HCT116 (cell line): Measurements from ENCODE around the gene MIEF2. TPM values are rescaled to one million over a fixed set of nuclear protein-coding genes. Genes with fewer than 3 reads are reported as not detected.

Source experiments
- ATAC-seq: fragments of 200-7000 bp; cut with Tn5 transposase; 2 replicates; pipeline ENCODE4 v1.9.1; 2020; ENCODE audit warnings: mild to moderate bottlenecking, moderate library complexity
- BruUV-seq: library from RNA; stranded (reverse); fragments of 400-500 nt; replicated peaks from 2 replicates; lab custom pipeline; 2021; lab: Mats Ljungman, UMichigan
- CTCF ChIA-PET: fragments of 300-600 bp; sonication (Branson Sonifier 250); formaldehyde crosslinking; loops from one replicate; lab custom pipeline; 2021; ENCODE audit warnings: antibody characterized with exemption; lab: Charles Lee
- POLR2A ChIA-PET: fragments of 300-600, 350-600 bp; sonication (Branson Sonifier 250); formaldehyde crosslinking; loops from one replicate; lab custom pipeline; 2021; ENCODE audit warnings: antibody characterized with exemption; lab: Charles Lee
- RAD21 ChIA-PET, 2 experiments: fragments of 300-600 bp; sonication (Branson Sonifier 250); formaldehyde crosslinking; loops; one replicate each; lab custom pipeline; 2023; ENCODE audit warnings: low total read pairs in 2 of 2; ENCODE audit not compliant: uncharacterized antibody in 2 of 2, unreplicated experiment in 2 of 2, low non-redundant PET in 1 of 2; lab: Charles Lee
- DNase-seq: peaks from one replicate; pipeline ENCODE4 v3.0.0-alpha.2; 2010; ENCODE audit warnings: low read depth, low spot score
- H2AFZ ChIP-seq: fragments of 200-600 bp; shearing (Covaris generic), sonication (generic); 2 replicates; pipeline ENCODE4 v1.6.1; 2017; ENCODE audit warnings: low read depth, mixed run types, mixed read lengths, antibody characterized with exemption, low read length; ENCODE audit not compliant: poor library complexity, severe bottlenecking
- H3K27ac ChIP-seq: 2 replicates; pipeline ENCODE4 v1.5.1; 2012; ENCODE audit warnings: low read depth, low read length
- H3K27me3 ChIP-seq: fragments of 200-600 bp; sonication (generic); 2 replicates; pipeline ENCODE4 v1.6.1; 2016; ENCODE audit warnings: mixed run types, low read length, mixed read lengths; ENCODE audit not compliant: insufficient read depth
- H3K36me3 ChIP-seq, 2 experiments: fragments of 200-500 bp in 1 of 2; fragments of 200-600 bp in 1 of 2; sonication (Bioruptor generic) in 1 of 2; sonication (generic) in 1 of 2; 2 replicates each; pipeline versions ENCODE4 v1.5.1 to v1.6.1; 2014 to 2016; ENCODE audit warnings: low read length in 2 of 2, inconsistent platforms in 1 of 2, mixed read lengths in 1 of 2, mixed run types in 1 of 2; ENCODE audit not compliant: insufficient read depth in 2 of 2, control insufficient read depth in 1 of 2
- H3K4me1 ChIP-seq, 2 experiments: fragments of 200-600 bp in 1 of 2; sonication (generic) in 1 of 2; 2 replicates each; pipeline versions ENCODE4 v1.5.1 to v1.6.1; 2012 to 2017; ENCODE audit warnings: low read length in 2 of 2, inconsistent platforms in 1 of 2, mild to moderate bottlenecking in 1 of 2, mixed read lengths in 1 of 2, mixed run types in 1 of 2, moderate library complexity in 1 of 2; ENCODE audit not compliant: insufficient read depth in 2 of 2, control insufficient read depth in 1 of 2
- H3K4me2 ChIP-seq: fragments of 200-600 bp; sonication (generic); 2 replicates; pipeline ENCODE4 v1.6.1; 2017; ENCODE audit warnings: mixed run types, low read length, mixed read lengths
- H3K4me3 ChIP-seq, 2 experiments: fragments of 200-600 bp in 1 of 2; sonication (generic) in 1 of 2; replicated peaks in 1 of 2; 2 replicates each; pipeline ENCODE4 v1.5.1; 2011 to 2016; ENCODE audit warnings: low read length in 2 of 2, control low read depth in 1 of 2, low read depth in 1 of 2, mild to moderate bottlenecking in 1 of 2, mixed read lengths in 1 of 2, mixed run types in 1 of 2
- H3K79me2 ChIP-seq: fragments of 200-600 bp; sonication (generic); 2 replicates; pipeline ENCODE4 v1.6.1; 2017; ENCODE audit warnings: mild to moderate bottlenecking, mixed run types, low read length, moderate library complexity, mixed read lengths; ENCODE audit not compliant: insufficient read depth
- H3K9ac ChIP-seq: fragments of 200-600 bp; sonication (generic); 2 replicates; pipeline ENCODE4 v1.6.1; 2016; ENCODE audit warnings: low read length, mixed read lengths
- H3K9me2 ChIP-seq: fragments of 200-600 bp; sonication (generic), shearing (Covaris generic); 2 replicates; pipeline ENCODE4 v1.6.1; 2017; ENCODE audit warnings: mixed run types, mild to moderate bottlenecking, moderate library complexity; ENCODE audit not compliant: insufficient read depth
- H3K9me3 ChIP-seq, 2 experiments: fragments of 200-500 bp in 1 of 2; fragments of 200-600 bp in 1 of 2; sonication (Bioruptor generic) in 1 of 2; sonication (generic) in 1 of 2; 2 replicates each; pipeline ENCODE4 v1.6.1; 2014 to 2017; ENCODE audit warnings: low read length in 2 of 2, mixed read lengths in 2 of 2, inconsistent platforms in 1 of 2, low read depth in 1 of 2, mild to moderate bottlenecking in 1 of 2, mixed run types in 1 of 2, moderate library complexity in 1 of 2; ENCODE audit not compliant: control insufficient read depth in 1 of 2, insufficient read depth in 1 of 2
- H4K20me1 ChIP-seq: fragments of 200-600 bp; sonication (generic), shearing (Covaris generic); 2 replicates; pipeline ENCODE4 v1.6.1; 2017; ENCODE audit warnings: mixed run types, mild to moderate bottlenecking, moderate library complexity; ENCODE audit not compliant: insufficient read depth
- CEBPB ChIP-seq: IDR thresholded peaks from 2 replicates; pipeline ENCODE4 v1.6.1; 2012; ENCODE audit warnings: low read depth
- EGR1 ChIP-seq: IDR thresholded peaks from 2 replicates; pipeline ENCODE4 v1.6.1; 2012; ENCODE audit warnings: low read depth
- ELF1 ChIP-seq: IDR thresholded peaks from 2 replicates; pipeline ENCODE4 v1.6.1; 2012; ENCODE audit warnings: low read depth, borderline replicate concordance
- EZH2phosphoT487 ChIP-seq: fragments of 200-600 bp; IDR thresholded peaks from 2 replicates; pipeline ENCODE4 v1.6.1; 2018; ENCODE audit warnings: antibody characterized with exemption, borderline replicate concordance
- POLR2A ChIP-seq: IDR thresholded peaks from 2 replicates; pipeline ENCODE4 v1.7.0; 2011; ENCODE audit warnings: borderline replicate concordance; ENCODE audit not compliant: insufficient read depth, insufficient read length; ENCODE audit errors: extremely low read depth
- POLR2AphosphoS5 ChIP-seq: IDR thresholded peaks from 2 replicates; pipeline ENCODE4 v1.6.1; 2011; ENCODE audit warnings: mild to moderate bottlenecking, low read depth, low read length, moderate library complexity
- RAD21 ChIP-seq: IDR thresholded peaks from 2 replicates; pipeline ENCODE4 v1.6.1; 2012; ENCODE audit warnings: low read depth, mild to moderate bottlenecking
- SIN3A ChIP-seq: IDR thresholded peaks from 2 replicates; pipeline ENCODE4 v1.6.1; 2012; ENCODE audit warnings: low read depth
- SP1 ChIP-seq: IDR thresholded peaks from 2 replicates; pipeline ENCODE4 v1.6.1; 2012; ENCODE audit warnings: low read depth
- TCF7L2 ChIP-seq: IDR thresholded peaks from 2 replicates; pipeline ENCODE4 v1.7.0; 2011; ENCODE audit warnings: borderline replicate concordance, inconsistent platforms; ENCODE audit not compliant: insufficient read depth, insufficient read length; ENCODE audit errors: extremely low read depth
- YY1 ChIP-seq: IDR thresholded peaks from 2 replicates; pipeline ENCODE4 v1.6.1; 2011; ENCODE audit warnings: low read length, low read depth, moderate library complexity, mild to moderate bottlenecking; ENCODE audit not compliant: insufficient replicate concordance; ENCODE audit errors: extremely low read depth
- ZFX ChIP-seq: fragments of 450-650 bp; IDR thresholded peaks from 2 replicates; pipeline ENCODE4 v1.6.1; 2017
- intact Hi-C: fragments of 100-400 bp; cut with micrococcal nuclease; formaldehyde crosslinking; loops from 2 replicates; pipeline ENCODE4 v1.10.0; 2022
- total RNA-seq: library from RNA; stranded (reverse); gene quantifications from one replicate; pipeline ENCODE4 v1.2.1, GENCODE V29; 2021; ENCODE audit not compliant: unreplicated experiment
- TF ChIP-seq, protein P1 (sequence below): IDR thresholded peaks from 2 replicates; pipeline ENCODE4 v1.6.1; 2012

MIEF2 gene
- total RNA-seq, 1 experiment from 2014 or later, result 9.3 TPM

DNA sequence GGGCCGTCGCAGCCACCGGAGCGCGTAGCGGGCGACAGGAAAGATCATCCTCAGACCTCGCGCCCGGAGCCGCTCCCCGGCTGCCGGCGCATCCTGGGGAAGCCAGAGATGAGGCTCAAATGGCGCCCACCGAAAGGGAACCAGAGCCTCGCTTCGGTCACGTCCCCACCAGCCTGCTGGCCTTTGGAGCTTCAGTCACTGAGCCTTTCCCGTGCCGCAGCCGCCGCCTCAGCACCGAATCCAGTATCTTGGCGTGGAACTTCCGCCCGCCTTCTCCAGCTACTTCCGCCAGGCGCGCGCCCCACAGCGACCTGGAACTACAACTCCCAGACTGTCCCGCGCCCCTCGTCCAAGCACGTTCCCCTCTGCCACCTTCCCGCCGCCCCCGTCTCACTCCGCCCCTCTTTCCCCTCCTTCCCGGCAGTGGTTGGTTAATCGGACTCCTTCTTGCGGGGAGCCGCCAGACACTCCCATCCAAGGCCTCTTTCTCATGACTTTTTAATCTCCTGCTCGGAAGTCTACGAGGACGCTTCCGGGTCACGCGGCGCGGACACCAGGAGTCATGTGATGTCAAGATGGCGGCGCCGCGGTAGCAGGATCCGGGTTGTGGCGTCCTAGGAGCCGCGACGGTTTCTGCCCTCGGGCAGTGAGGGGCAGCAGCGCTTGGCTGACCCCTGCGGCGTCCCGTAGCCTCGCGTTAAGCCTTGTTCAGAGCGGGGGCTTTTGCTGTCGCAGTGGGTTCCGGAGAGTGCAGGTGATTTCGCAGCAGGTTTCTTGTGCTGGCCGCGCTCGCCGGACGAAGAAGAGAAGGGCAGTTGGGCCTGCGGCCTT is 54.5 kb downstream of the MIEF2 start, which contains the start of the genes SMCR8 and TOP3A:
SMCR8 (plus strand) TSS at position 563 of the 831 bp plus-strand sequence. CDS start 497 bp downstream, outside the sequence.
TOP3A (minus strand) TSS at position 264 of the 831 bp plus-strand sequence; CDS start at position 48, 216 bp downstream.
- Histone ChIP-seq H2AFZ (peak within 1 kb of the TSS; percentile 39), H3K4me1 (peaks cover 10 to 19% of the 10 kb centered on the region in 2 experiments), H3K79me2 (peaks cover 82% of the 10 kb centered on the region), H3K9me2 (no peaks in the 10 kb centered on the region), H3K27me3 (no peaks in the 10 kb centered on the region), H3K4me2 (peak within 1 kb of the TSS; percentile 75), H3K9me3 (no peaks in the 10 kb centered on the region; a peak in 1 of 4 replicates), H3K36me3 (peaks cover 3 to 24% of the 10 kb centered on the region in 2 experiments; a peak in 2 of 4 replicates), H3K4me3 (peak within 1 kb of the TSS; percentile 93), H3K27ac (peak within 1 kb of the TSS; percentile 78), H3K9ac (peak within 1 kb of the TSS; percentile 87), H4K20me1 (no peaks in the 10 kb centered on the region)
- BruUV-seq, result no TSS peak
- ChIA-PET CTCF (interaction anchor here (1.0 kb wide), 1 partner anchor 13 kb away, joined by 3 read pairs; no protein-coding TSS in a partner anchor), POLR2A (no interaction called here), RAD21 (no interaction called here)
- DNase-seq (peak; percentile 91), ATAC-seq (peak; percentile 95)
- no peak for TF ChIP-seq CEBPB
- TF ChIP-seq EGR1, result peak; percentile 81
- peak; percentile 98 for TF ChIP-seq YY1
- no peak for TF ChIP-seq RAD21
- TF ChIP-seq EZH2phosphoT487, result no peak
- TF ChIP-seq SIN3A, result peak; percentile 37; the same call in 1 of the 2 replicates
- TF ChIP-seq TCF7L2, result peak; percentile 65
- peak; percentile 56; the same call in 1 of the 2 replicates for TF ChIP-seq ZFX
- peak; percentile 84 for TF ChIP-seq POLR2AphosphoS5
- TF ChIP-seq SP1, result peak; percentile 52
- TF ChIP-seq, protein P1, sequence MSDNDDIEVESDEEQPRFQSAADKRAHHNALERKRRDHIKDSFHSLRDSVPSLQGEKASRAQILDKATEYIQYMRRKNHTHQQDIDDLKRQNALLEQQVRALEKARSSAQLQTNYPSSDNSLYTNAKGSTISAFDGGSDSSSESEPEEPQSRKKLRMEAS, result peak; percentile 79
- peak; percentile 45 for TF ChIP-seq POLR2A
- peak; percentile 88 for TF ChIP-seq ELF1
- intact Hi-C loops, result loop anchor here (5.0 kb wide), 1 partner anchor 53 kb away; the partner anchor contains the start of gene MIEF2
